ENCODE data around the gene PCSK7.

The PCSK7 gene

DNA sequence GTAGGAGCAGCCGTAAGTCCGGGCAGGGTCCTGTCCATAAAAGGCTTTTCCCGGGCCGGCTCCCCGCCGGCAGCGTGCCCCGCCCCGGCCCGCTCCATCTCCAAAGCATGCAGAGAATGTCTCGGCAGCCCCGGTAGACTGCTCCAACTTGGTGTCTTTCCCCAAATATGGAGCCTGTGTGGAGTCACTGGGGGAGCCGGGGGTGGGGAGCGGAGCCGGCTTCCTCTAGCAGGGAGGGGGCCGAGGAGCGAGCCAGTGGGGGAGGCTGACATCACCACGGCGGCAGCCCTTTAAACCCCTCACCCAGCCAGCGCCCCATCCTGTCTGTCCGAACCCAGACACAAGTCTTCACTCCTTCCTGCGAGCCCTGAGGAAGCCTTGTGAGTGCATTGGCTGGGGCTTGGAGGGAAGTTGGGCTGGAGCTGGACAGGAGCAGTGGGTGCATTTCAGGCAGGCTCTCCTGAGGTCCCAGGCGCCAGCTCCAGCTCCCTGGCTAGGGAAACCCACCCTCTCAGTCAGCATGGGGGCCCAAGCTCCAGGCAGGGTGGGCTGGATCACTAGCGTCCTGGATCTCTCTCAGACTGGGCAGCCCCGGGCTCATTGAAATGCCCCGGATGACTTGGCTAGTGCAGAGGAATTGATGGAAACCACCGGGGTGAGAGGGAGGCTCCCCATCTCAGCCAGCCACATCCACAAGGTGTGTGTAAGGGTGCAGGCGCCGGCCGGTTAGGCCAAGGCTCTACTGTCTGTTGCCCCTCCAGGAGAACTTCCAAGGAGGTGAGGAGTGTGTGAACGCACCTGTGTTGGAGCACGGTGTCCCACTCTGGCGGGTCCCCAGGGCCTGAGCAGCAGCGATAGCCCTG lies 32.6 kb downstream of the PCSK7 start, which contains the start of gene TAGLN:
Gene TAGLN, plus strand, starts transcription at position 318 of the 863 bp plus-strand sequence. CDS start 3,644 bp downstream, outside the sequence.
- ATAC-seq (no peak), DNase-seq (ENCODE audit: low spot score in 2 of 2) (no peak)
- Mint-ChIP-seq H3K9me3 (no peaks in the 10 kb centered on the region), H3K4me3 (no peak within 1 kb of the TSS), H3K27ac (peak within 1 kb of the TSS; percentile 81), H3K4me1 (peaks cover 6% of the 10 kb centered on the region), H3K36me3 (peaks cover 19% of the 10 kb centered on the region)

GRCh38 chr11:117198613-117199012 lies 33.3 kb downstream of the PCSK7 start:
- Mint-ChIP-seq H3K36me3 (peaks cover 12% of the 10 kb centered on the region), H3K27ac (peak overlapping the region; percentile 81), H3K4me1 (peaks cover under 1% of the 10 kb centered on the region), H3K4me3 (no peak overlapping the region), H3K9me3 (no peaks in the 10 kb centered on the region)
- ATAC-seq (no peak), DNase-seq (ENCODE audit: low spot score in 2 of 2) (no peak)

GRCh38 chr11:117197516-117198456 lies 34.1 kb downstream of the PCSK7 start:
- H3K36me3 Mint-ChIP-seq = peaks cover 7% of the 10 kb centered on the region
- DNase-seq (ENCODE audit: low spot score in 2 of 2) = no peak
- no peak for ATAC-seq

DNA sequence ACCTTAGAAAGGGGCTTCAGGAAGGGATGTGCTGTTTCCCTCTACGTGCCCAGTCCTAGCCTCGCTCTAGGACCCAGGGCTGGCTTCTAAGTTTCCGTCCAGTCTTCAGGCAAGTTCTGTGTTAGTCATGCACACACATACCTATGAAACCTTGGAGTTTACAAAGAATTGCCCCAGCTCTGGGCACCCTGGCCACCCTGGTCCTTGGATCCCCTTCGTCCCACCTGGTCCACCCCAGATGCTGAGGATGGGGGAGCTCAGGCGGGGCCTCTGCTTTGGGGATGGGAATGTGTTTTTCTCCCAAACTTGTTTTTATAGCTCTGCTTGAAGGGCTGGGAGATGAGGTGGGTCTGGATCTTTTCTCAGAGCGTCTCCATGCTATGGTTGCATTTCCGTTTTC lies 34.9 kb downstream of the PCSK7 start:
- Mint-ChIP-seq H3K27ac (no peak overlapping the region), H3K36me3 (peaks cover 7% of the 10 kb centered on the region), H3K9me3 (no peaks in the 10 kb centered on the region), H3K4me1 (no peaks in the 10 kb centered on the region), H3K4me3 (no peak overlapping the region)
- ATAC-seq = no peak
- no peak for DNase-seq (ENCODE audit: low spot score in 2 of 2)

More at GRCh38 chr11:117197516-117198456, 34.1 kb downstream of the PCSK7 start:
- H3K9me3 Mint-ChIP-seq = no peaks in the 10 kb centered on the region
- H3K4me3 Mint-ChIP-seq = no peak overlapping the region
- no peaks in the 10 kb centered on the region for H3K4me1 Mint-ChIP-seq
- no peak overlapping the region for H3K27ac Mint-ChIP-seq

DNA sequence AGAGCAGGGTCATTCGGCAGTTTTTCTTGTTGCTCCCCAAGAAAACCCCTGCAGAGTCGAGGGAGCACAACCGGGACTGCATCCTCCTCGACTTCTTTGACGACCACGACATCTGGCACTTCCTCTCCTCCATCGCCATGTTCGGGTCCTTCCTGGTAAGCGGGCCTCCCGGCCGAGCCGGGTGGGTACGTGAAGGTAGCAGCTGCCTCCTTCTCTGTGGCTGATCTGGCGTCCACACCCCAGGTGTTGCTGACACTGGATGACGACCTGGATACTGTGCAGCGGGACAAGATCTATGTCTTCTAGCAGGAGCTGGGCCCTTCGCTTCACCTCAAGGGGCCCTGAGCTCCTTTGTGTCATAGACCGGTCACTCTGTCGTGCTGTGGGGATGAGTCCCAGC lies 36.1 kb downstream of the PCSK7 start:
- H3K27ac Mint-ChIP-seq = peak overlapping the region; percentile 51
- no peak overlapping the region for H3K4me3 Mint-ChIP-seq

GRCh38 chr11:117195258-117195657 lies 36.6 kb downstream of the PCSK7 start:
- H3K4me1 Mint-ChIP-seq = no peaks in the 10 kb centered on the region
- ATAC-seq = no peak
- DNase-seq (ENCODE audit: low spot score in 2 of 2) = no peak
- peak overlapping the region; percentile 51 for H3K27ac Mint-ChIP-seq
- H3K36me3 Mint-ChIP-seq = peaks cover 7% of the 10 kb centered on the region
- H3K4me3 Mint-ChIP-seq = no peak overlapping the region
- no peaks in the 10 kb centered on the region for H3K9me3 Mint-ChIP-seq

More for the DNA sequence above, 36.1 kb downstream of the PCSK7 start:
- no peaks in the 10 kb centered on the region for H3K4me1 Mint-ChIP-seq
- peaks cover 7% of the 10 kb centered on the region for H3K36me3 Mint-ChIP-seq
- H3K9me3 Mint-ChIP-seq = no peaks in the 10 kb centered on the region
- no peak for ATAC-seq
- DNase-seq (ENCODE audit: low spot score in 2 of 2) = no peak

GRCh38 chr11:117194267-117194666 lies 37.6 kb downstream of the PCSK7 start:
- peaks cover 11% of the 10 kb centered on the region for H3K36me3 Mint-ChIP-seq
- no peak overlapping the region for H3K4me3 Mint-ChIP-seq
- H3K9me3 Mint-ChIP-seq = no peaks in the 10 kb centered on the region
- DNase-seq (ENCODE audit: low spot score in 2 of 2) (no peak), ATAC-seq (no peak)
- peak overlapping the region; percentile 51 for H3K27ac Mint-ChIP-seq
- H3K4me1 Mint-ChIP-seq = no peaks in the 10 kb centered on the region

DNA sequence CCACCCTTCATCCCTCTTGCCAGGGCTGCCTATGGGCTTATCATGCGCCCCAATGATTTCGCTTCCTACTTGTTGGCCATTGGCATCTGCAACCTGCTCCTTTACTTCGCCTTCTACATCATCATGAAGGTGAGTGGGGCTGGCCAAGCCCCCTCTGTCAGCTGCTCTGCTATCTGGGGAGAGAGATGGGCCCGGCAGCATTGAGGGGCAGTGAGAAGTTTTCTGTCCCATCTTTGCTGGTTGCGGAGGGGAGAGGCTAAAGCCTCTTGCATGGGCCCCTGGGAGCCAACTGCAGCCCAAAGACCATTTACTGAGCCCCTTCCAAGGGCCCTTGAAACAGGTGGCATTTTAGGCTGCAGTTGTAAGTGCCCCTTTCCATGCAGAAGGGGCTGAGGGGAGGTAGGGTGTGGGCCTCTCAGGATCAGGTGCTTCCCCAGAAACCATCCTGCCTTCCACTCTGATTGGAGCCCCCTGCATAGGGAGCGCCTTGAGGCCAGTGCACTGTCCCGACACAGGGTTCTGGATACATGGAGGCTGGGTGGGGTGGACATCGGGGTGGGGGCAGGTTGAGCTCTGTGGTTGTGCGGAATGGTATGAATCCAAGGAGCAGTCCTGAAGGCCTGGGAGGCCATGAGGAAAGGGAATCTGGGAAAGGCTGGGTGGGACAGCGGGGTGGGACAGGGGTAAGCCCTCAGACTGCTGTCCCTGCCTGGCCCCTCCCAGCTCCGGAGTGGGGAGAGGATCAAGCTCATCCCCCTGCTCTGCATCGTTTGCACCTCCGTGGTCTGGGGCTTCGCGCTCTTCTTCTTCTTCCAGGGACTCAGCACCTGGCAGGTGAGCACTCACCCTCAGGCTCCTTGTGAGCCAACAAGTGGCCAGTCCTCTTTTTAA lies 38.5 kb downstream of the PCSK7 start:
- no peak for DNase-seq (ENCODE audit: low spot score in 2 of 2)
- no peaks in the 10 kb centered on the region for H3K9me3 Mint-ChIP-seq
- peaks cover 14% of the 10 kb centered on the region for H3K36me3 Mint-ChIP-seq
- ATAC-seq = no peak
- H3K27ac Mint-ChIP-seq = peak overlapping the region; percentile 53
- H3K4me3 Mint-ChIP-seq = no peak overlapping the region
- H3K4me1 Mint-ChIP-seq = no peaks in the 10 kb centered on the region

DNA sequence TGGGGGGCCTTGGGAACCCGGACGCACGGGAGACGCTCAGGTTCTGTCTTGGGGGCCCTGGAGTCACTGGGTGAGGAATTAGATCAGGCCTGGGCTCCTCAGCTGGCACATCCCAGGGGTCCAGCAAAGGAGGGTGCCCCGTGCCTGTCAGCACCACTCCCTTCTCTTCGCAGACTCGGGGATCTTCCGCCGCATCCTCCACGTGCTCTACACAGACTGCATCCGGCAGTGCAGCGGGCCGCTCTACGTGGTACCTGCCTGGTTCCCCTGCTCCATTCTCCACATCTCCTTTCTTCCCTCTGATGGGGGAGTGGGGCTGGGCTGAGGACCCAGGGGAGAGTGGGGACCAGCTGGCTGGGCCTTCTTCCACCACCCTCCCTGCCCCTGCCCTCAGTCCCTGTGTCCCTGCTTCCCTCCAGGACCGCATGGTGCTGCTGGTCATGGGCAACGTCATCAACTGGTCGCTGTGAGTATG lies 39.4 kb downstream of the PCSK7 start:
- Mint-ChIP-seq H3K36me3 (peaks cover 14% of the 10 kb centered on the region), H3K9me3 (no peaks in the 10 kb centered on the region), H3K27ac (no peak overlapping the region), H3K4me3 (no peak overlapping the region), H3K4me1 (no peaks in the 10 kb centered on the region)
- no peak for DNase-seq (ENCODE audit: low spot score in 2 of 2)
- ATAC-seq = no peak

GRCh38 chr11:117191680-117192400 lies 40.0 kb downstream of the PCSK7 start:
- Mint-ChIP-seq H3K4me1 (no peaks in the 10 kb centered on the region), H3K36me3 (peaks cover 19% of the 10 kb centered on the region), H3K27ac (no peak overlapping the region), H3K9me3 (no peaks in the 10 kb centered on the region), H3K4me3 (no peak overlapping the region)
- DNase-seq (ENCODE audit: low spot score in 2 of 2) (no peak), ATAC-seq (no peak)

DNA sequence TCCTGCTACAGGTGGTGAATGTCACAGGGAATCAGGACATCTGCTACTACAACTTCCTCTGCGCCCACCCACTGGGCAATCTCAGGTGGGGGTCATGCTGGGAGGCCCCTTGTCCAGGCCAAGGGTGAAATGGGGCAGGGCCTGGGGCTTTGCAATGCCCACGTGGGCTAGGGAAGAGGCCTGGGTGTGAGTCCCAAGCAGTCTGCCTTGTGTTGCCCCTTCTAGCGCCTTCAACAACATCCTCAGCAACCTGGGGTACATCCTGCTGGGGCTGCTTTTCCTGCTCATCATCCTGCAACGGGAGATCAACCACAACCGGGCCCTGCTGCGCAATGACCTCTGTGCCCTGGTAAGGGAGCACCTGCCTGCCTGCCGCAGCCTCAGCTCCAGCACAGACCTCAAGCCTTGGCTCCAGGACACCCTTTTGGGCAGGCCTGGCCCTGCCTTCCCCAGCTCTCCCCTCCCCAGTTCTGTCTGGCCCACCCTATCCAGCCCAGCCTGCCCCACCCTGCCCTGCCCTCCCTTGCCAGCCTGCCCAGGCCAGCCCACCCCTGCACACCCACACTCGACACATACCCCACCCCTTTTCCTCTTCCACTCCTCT lies 41.8 kb downstream of the PCSK7 start:
- no peak for ATAC-seq
- Mint-ChIP-seq H3K4me1 (no peaks in the 10 kb centered on the region), H3K9me3 (no peaks in the 10 kb centered on the region), H3K27ac (no peak overlapping the region), H3K4me3 (no peak overlapping the region), H3K36me3 (peaks cover 13% of the 10 kb centered on the region)
- DNase-seq (ENCODE audit: low spot score in 2 of 2) = no peak

GRCh38 chr11:117189191-117189940 lies 42.5 kb downstream of the PCSK7 start:
- Mint-ChIP-seq H3K27ac (no peak overlapping the region), H3K4me3 (no peak overlapping the region), H3K4me1 (no peaks in the 10 kb centered on the region)

GRCh38 chr11:117188620-117189081 lies 43.2 kb downstream of the PCSK7 start:
- no peaks in the 10 kb centered on the region for H3K9me3 Mint-ChIP-seq

More at GRCh38 chr11:117189191-117189940, 42.5 kb downstream of the PCSK7 start:
- Mint-ChIP-seq H3K36me3 (peaks cover 13% of the 10 kb centered on the region), H3K9me3 (no peaks in the 10 kb centered on the region)
- ATAC-seq (no peak), DNase-seq (ENCODE audit: low spot score in 2 of 2) (no peak)

More at GRCh38 chr11:117188620-117189081, 43.2 kb downstream of the PCSK7 start:
- Mint-ChIP-seq H3K27ac (no peak overlapping the region), H3K36me3 (peaks cover 13% of the 10 kb centered on the region), H3K4me3 (no peak overlapping the region), H3K4me1 (no peaks in the 10 kb centered on the region)
- no peak for ATAC-seq
- DNase-seq (ENCODE audit: low spot score in 2 of 2) = no peak

Data from stimulated activated effector memory CD8-positive, alpha-beta T cell treated with anti-CD3 and anti-CD28 coated beads, Interleukin-12 subunit alpha, Interleukin-12 subunit beta, amount 100 ng/mL, for 72 hours (primary cell).